HepG2 (cell line): Measurements from ENCODE around the gene WNT3A. TPM values are rescaled to one million over a fixed set of nuclear protein-coding genes. Genes with fewer than 3 reads are reported as not detected.

Experiments used
- BHLHE40 ChIP-seq: IDR thresholded peaks from 2 replicates; pipeline ENCODE4 v1.6.1; 2011; ENCODE audit warnings: low read length, improper control_type of control experiment
- FOXJ3 ChIP-seq: sonication (generic); formaldehyde crosslinking; IDR thresholded peaks from 2 replicates; pipeline ENCODE4 v1.4.0; 2020; ENCODE audit warnings: missing genetic modification reagents, mild to moderate bottlenecking, borderline replicate concordance
- JDP2 ChIP-seq: sonication (generic); formaldehyde crosslinking; IDR thresholded peaks from 2 replicates; pipeline ENCODE4 v1.8.1; 2022; ENCODE audit warnings: missing genetic modification reagents, borderline replicate concordance
- KDM2A ChIP-seq: sonication (generic); formaldehyde crosslinking; IDR thresholded peaks from 2 replicates; pipeline ENCODE4 v1.4.0; 2020; ENCODE audit warnings: low read depth, missing genetic modification reagents, borderline replicate concordance
- MAFK ChIP-seq, 2 experiments: IDR thresholded peaks in 1 of 2; conservative IDR thresholded peaks in 1 of 2; 2 replicates each; pipeline ENCODE4 v1.6.1; 2011; ENCODE audit warnings: improper control_type of control experiment in 2 of 2, low read length in 2 of 2
- MYPOP ChIP-seq: sonication (generic); formaldehyde crosslinking; IDR thresholded peaks from 2 replicates; pipeline ENCODE4 v1.8.1; 2023; ENCODE audit warnings: mild to moderate bottlenecking, moderate library complexity, missing genetic modification reagents
- NFAT5 ChIP-seq: sonication (generic); formaldehyde crosslinking; IDR thresholded peaks from 2 replicates; pipeline ENCODE4 v1.4.0; 2020; ENCODE audit warnings: missing genetic modification reagents
- SOX5 ChIP-seq: IDR thresholded peaks from 2 replicates; pipeline ENCODE4 v1.6.1; 2016; ENCODE audit warnings: borderline replicate concordance
- ZFP62 ChIP-seq: sonication (generic); formaldehyde crosslinking; IDR thresholded peaks from 2 replicates; pipeline ENCODE4 v1.4.0; 2020; ENCODE audit warnings: missing genetic modification reagents
- ZNF20 ChIP-seq: sonication (generic); formaldehyde crosslinking; IDR thresholded peaks from 2 replicates; pipeline ENCODE4 v1.4.0; 2020; ENCODE audit warnings: mild to moderate bottlenecking, moderate library complexity, missing genetic modification reagents
- ZNF260 ChIP-seq: sonication (generic); formaldehyde crosslinking; IDR thresholded peaks from 2 replicates; pipeline ENCODE4 v1.4.0; 2020; ENCODE audit warnings: missing genetic modification reagents, low read depth, mild to moderate bottlenecking, borderline replicate concordance
- ZNF639 ChIP-seq: conservative IDR thresholded peaks from 2 replicates; pipeline ENCODE4 v1.6.1; 2018; ENCODE audit warnings: missing genetic modification reagents
- ZNF646 ChIP-seq: sonication (generic); formaldehyde crosslinking; IDR thresholded peaks from 2 replicates; pipeline ENCODE4 v1.9.0; 2021; ENCODE audit warnings: mild to moderate bottlenecking, missing genetic modification reagents
- ZNF850 ChIP-seq: sonication (generic); formaldehyde crosslinking; conservative IDR thresholded peaks from 2 replicates; pipeline ENCODE4 v1.9.0; 2021; ENCODE audit warnings: mild to moderate bottlenecking, missing genetic modification reagents
- polyA plus RNA-seq, 8 experiments: library from polyadenylated mRNA; depleted of rRNA in 3 of 8; stranded (reverse) in 7 of 8; unstranded in 1 of 8; fragments of >200 nt; fragmentation: Illumina TruSeq in 4 of 8; extraction: Trizol in 4 of 8; gene quantifications; 2 replicates each; pipeline versions ENCODE4 v1.2.1 to v1.2.3, GENCODE V29; 2011 to 2016; ENCODE audit warnings: low read depth in 4 of 8, missing spikeins in 1 of 8, mixed read lengths in 1 of 8; ENCODE audit not compliant: insufficient read depth in 1 of 8
- total RNA-seq, 5 experiments: library from RNA; depleted of rRNA; stranded (reverse); fragments of >200 nt; fragmentation: Illumina TruSeq; extraction: Trizol; gene quantifications; 2 replicates each; pipeline ENCODE4 v1.2.3, GENCODE V29; 2016; ENCODE audit warnings: low read depth in 1 of 5

The WNT3A gene
- total and polyA plus RNA-seq, 2 of the 13 experiments (the other 11 are each of a cell fraction or from before 2014, with no cell fraction given): not detected

- TF ChIP-seq ZNF260 (no peak), MAFK (conservative IDR thresholded peaks at IDR 0.05 in 1 of 2, IDR thresholded peaks at IDR 0.05 in 1 of 2; ENCODE audit: low read length in 2 of 2) (no peak), KDM2A (CRISPR knock-in tag) (0 out of 2 replicates have a peak, but pooled peaks have one; percentile 10), ZNF20 (CRISPR knock-in tag) (no peak), ZNF639 (CRISPR knock-in tag) (no peak), FOXJ3 (0 out of 2 replicates have a peak, but pooled peaks have one; percentile 11), MYPOP (CRISPR knock-in tag) (peak; percentile 23; the same call in 1 of the 2 replicates), JDP2 (CRISPR knock-in tag) (no peak), ZNF850 (CRISPR knock-in tag) (no peak), ZNF646 (CRISPR knock-in tag) (no peak), SOX5 (CRISPR knock-in tag) (no peak), ZFP62 (no peak), BHLHE40 (no peak), NFAT5 (CRISPR knock-in tag) (no peak)
Observed at GRCh38 chr1:228110556-228110955, 103.8 kb downstream of the WNT3A start (continued).
